Measurements from ENCODE around the gene HIRIP3.

- no peak for TF ChIP-seq ZNF274 (IDR thresholded peaks at IDR 0.05; ENCODE audit: low read depth, low read length)
- TF ChIP-seq YY1 (IDR thresholded peaks at IDR 0.05; ENCODE audit: insufficient read depth, insufficient read length): no peak
- no peak for TF ChIP-seq SUZ12 (IDR thresholded peaks at IDR 0.05; ENCODE audit: extremely low read depth, insufficient read depth, insufficient read length)
Observed at GRCh38 chr16:29984137-29984763, 11.2 kb downstream of the HIRIP3 start.

Measured in NT2/D1 (cell line).